PC-9 (cell line): ENCODE measurements around the gene MYCBPAP. TPM values are rescaled to one million over a fixed set of nuclear protein-coding genes. Genes with fewer than 3 reads are reported as not detected.

Source experiments
- BruUV-seq: library from RNA; stranded (reverse); fragments of 400-500 nt; replicated peaks from 2 replicates; lab custom pipeline; 2021; lab: Mats Ljungman, UMichigan
- CTCF ChIA-PET: fragments of 300-600 bp; sonication (Branson Sonifier 250); formaldehyde crosslinking; loops from one replicate; lab custom pipeline; 2022; ENCODE audit warnings: antibody characterized with exemption; lab: Charles Lee
- POLR2A ChIA-PET: fragments of 300-600 bp; sonication (Branson Sonifier 250); formaldehyde crosslinking; loops from one replicate; lab custom pipeline; 2022; ENCODE audit warnings: antibody characterized with exemption; ENCODE audit not compliant: unreplicated experiment; lab: Charles Lee
- DNase-seq, 2 experiments: peaks; one replicate each; pipeline versions ENCODE4 v3.0.0 to v3.0.0-alpha.2; 2015 to 2022; ENCODE audit warnings: mixed read lengths in 1 of 2
- H2AFZ ChIP-seq: fragments of 200-600 bp; sonication (generic); 2 replicates; pipeline ENCODE4 v1.8.1; 2017; ENCODE audit warnings: antibody characterized with exemption
- H3F3A ChIP-seq: fragments of 200-600 bp; sonication (generic); 2 replicates; pipeline ENCODE4 v1.8.1; 2017; ENCODE audit warnings: antibody characterized with exemption, mild to moderate bottlenecking, low read depth; ENCODE audit not compliant: insufficient read depth
- H3K27ac ChIP-seq: fragments of 200-600 bp; sonication (generic); 2 replicates; pipeline ENCODE4 v1.6.1; 2016; ENCODE audit warnings: mixed run types
- H3K27me3 ChIP-seq: fragments of 200-600 bp; sonication (generic); 2 replicates; pipeline ENCODE4 v1.6.1; 2016; ENCODE audit warnings: low read depth, mixed run types; ENCODE audit not compliant: insufficient read depth
- H3K36me3 ChIP-seq: fragments of 200-600 bp; sonication (generic); 2 replicates; pipeline ENCODE4 v1.6.1; 2016; ENCODE audit warnings: low read depth, mixed run types
- H3K4me1 ChIP-seq: fragments of 200-600 bp; sonication (generic); replicated peaks from 2 replicates; pipeline ENCODE4 v1.6.1; 2016; ENCODE audit warnings: mixed run types; ENCODE audit not compliant: insufficient read depth
- H3K4me2 ChIP-seq: fragments of 200-600 bp; sonication (generic); 2 replicates; pipeline ENCODE4 v1.6.1; 2017; ENCODE audit warnings: mixed run types
- H3K4me3 ChIP-seq: fragments of 200-600 bp; sonication (generic); 2 replicates; pipeline ENCODE4 v1.6.1; 2016; ENCODE audit warnings: mixed run types
- H3K79me2 ChIP-seq: fragments of 200-600 bp; sonication (generic); 2 replicates; pipeline ENCODE4 v1.6.1; 2017; ENCODE audit warnings: low read depth, mixed run types
- H3K9me2 ChIP-seq: fragments of 200-600 bp; sonication (generic); 2 replicates; pipeline ENCODE4 v1.8.1; 2017; ENCODE audit warnings: mild to moderate bottlenecking; ENCODE audit not compliant: insufficient read depth
- H3K9me3 ChIP-seq: fragments of 200-600 bp; sonication (generic); 2 replicates; pipeline ENCODE4 v1.8.1; 2016; ENCODE audit warnings: low read depth; ENCODE audit not compliant: insufficient read depth
- H4K20me1 ChIP-seq: fragments of 200-600 bp; sonication (generic); 2 replicates; pipeline ENCODE4 v1.8.1; 2017; ENCODE audit not compliant: insufficient read depth
- EZH2 ChIP-seq: fragments of 200-600 bp; sonication (generic); IDR thresholded peaks from 2 replicates; pipeline ENCODE4 v1.8.0; 2017; ENCODE audit warnings: antibody characterized with exemption, low read depth
- intact Hi-C: fragments of 100-400 bp; cut with micrococcal nuclease; formaldehyde crosslinking; loops from one replicate; pipeline ENCODE4 v1.10.0; 2022; ENCODE audit not compliant: unreplicated experiment
- total RNA-seq: library from RNA; stranded (reverse); gene quantifications from 2 replicates; pipeline ENCODE4 v1.2.3, GENCODE V29; 2021
- TF ChIP-seq, protein P1 (sequence below): fragments of 200-600 bp; sonication (generic); conservative IDR thresholded peaks from 2 replicates; pipeline ENCODE4 v1.6.1; 2017; ENCODE audit warnings: mixed run types, antibody characterized with exemption, mild to moderate bottlenecking, moderate library complexity

The MYCBPAP gene
- total RNA-seq, 1 experiment from 2014 or later = 4.9 TPM

DNA sequence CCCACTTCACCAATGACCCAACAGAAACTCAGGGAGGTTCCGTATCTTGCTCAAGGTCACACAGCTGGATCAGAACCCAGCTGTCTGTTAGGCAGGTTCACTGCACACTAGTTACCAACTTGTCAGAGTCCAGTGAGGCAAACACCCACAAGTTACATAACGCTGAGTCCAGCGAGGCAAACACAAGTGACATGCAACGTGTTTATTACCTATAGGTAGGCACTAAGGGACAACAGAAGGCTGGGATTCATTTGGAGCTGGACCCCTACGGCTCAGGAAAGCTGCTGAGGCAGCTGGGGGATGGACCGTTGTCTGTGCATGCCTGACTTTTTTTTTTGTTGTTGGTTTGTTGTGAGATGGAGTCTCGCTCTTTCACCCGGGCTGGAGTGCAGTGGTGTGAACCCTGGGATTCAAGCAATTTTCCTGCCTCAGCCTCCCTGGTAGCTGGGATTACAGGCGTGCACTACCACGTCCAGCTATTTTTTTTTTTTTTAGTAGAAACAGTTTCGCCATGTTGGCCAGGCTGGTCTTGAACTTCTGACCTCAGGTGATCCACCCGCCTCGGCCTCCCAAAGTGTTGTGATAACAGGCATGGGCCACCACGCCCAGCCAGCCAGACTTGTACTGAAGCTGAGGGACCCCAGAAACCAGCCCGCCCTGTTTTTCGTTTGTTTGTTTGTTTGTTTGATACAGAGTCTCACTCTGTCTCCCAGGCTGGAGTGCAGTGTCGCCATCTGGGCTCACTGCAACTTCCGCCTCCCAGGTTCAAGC, 31.5 kb upstream of the MYCBPAP start:
- peaks cover 25% of the 10 kb centered on the region for H3K4me1 ChIP-seq
- no peak for DNase-seq
- no peaks in the 10 kb centered on the region for H3K27me3 ChIP-seq
- no peak overlapping the region for H3K27ac ChIP-seq
- H3K4me3 ChIP-seq = no peak overlapping the region
- H3K9me3 ChIP-seq = no peaks in the 10 kb centered on the region
- H3F3A ChIP-seq = peaks cover 56% of the 10 kb centered on the region
- peaks cover 16% of the 10 kb centered on the region for H3K79me2 ChIP-seq
- TF ChIP-seq, protein P1, sequence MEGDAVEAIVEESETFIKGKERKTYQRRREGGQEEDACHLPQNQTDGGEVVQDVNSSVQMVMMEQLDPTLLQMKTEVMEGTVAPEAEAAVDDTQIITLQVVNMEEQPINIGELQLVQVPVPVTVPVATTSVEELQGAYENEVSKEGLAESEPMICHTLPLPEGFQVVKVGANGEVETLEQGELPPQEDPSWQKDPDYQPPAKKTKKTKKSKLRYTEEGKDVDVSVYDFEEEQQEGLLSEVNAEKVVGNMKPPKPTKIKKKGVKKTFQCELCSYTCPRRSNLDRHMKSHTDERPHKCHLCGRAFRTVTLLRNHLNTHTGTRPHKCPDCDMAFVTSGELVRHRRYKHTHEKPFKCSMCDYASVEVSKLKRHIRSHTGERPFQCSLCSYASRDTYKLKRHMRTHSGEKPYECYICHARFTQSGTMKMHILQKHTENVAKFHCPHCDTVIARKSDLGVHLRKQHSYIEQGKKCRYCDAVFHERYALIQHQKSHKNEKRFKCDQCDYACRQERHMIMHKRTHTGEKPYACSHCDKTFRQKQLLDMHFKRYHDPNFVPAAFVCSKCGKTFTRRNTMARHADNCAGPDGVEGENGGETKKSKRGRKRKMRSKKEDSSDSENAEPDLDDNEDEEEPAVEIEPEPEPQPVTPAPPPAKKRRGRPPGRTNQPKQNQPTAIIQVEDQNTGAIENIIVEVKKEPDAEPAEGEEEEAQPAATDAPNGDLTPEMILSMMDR = no peak
- no peaks in the 10 kb centered on the region; the same call in 1 of the 2 replicates for H4K20me1 ChIP-seq
- ChIA-PET POLR2A (no interaction called here), CTCF (interaction anchor here (0.6 kb wide), 1 partner anchor 276 kb away, joined by 7 read pairs; no protein-coding TSS in a partner anchor)
- no peaks in the 10 kb centered on the region for H3K9me2 ChIP-seq
- no TSS peak for BruUV-seq
- H2AFZ ChIP-seq = no peak overlapping the region
- intact Hi-C loops = loop anchor here (10.0 kb wide), 2 partner anchors 202 to 382 kb away; partner anchors contain the start of genes PDK2 and TMEM92
- H3K4me2 ChIP-seq = no peak overlapping the region
- H3K36me3 ChIP-seq = peaks cover 5% of the 10 kb centered on the region; the same call in 1 of the 2 replicates

DNA sequence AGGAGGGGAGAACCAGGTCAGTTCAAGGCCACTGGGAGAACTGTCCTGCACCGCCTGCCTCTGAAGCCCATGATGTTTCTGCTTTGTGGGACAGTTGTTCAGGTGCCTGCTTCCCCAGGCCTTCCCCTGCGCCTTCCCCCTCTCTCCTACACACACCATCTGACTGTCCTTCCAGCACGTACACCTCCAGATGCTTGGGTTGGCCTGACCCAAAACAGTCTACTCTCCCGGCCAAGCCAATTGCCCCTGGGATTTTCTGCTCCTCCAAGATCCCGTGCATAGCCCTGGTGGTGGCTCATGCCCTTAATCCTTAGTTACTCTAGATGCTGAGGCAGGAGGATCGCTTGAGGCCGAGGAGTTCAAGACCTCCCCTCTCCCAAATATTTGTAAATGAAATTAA, 30.3 kb upstream of the MYCBPAP start:
- peaks cover 29% of the 10 kb centered on the region for H3K4me1 ChIP-seq
- no peak for DNase-seq
- no TSS peak for BruUV-seq
- H3K27me3 ChIP-seq = no peaks in the 10 kb centered on the region
- H3K4me3 ChIP-seq = peak overlapping the region; percentile 86
- H3K36me3 ChIP-seq = peaks cover 1% of the 10 kb centered on the region; the same call in 1 of the 2 replicates
- TF ChIP-seq EZH2 = no peak
- TF ChIP-seq, protein P1 = no peak
- peak overlapping the region; percentile 54; the same call in 1 of the 2 replicates for H3K27ac ChIP-seq
- peaks cover 56% of the 10 kb centered on the region for H3F3A ChIP-seq
- intact Hi-C loops = loop anchor here (1.0 to 10.0 kb wide), 6 partner anchors 54 to 383 kb away; partner anchors contain the start of genes LRRC59, PDK2 and TMEM92
- peak overlapping the region; percentile 83 for H2AFZ ChIP-seq
- no peaks in the 10 kb centered on the region for H3K9me3 ChIP-seq
- peaks cover 16% of the 10 kb centered on the region for H3K79me2 ChIP-seq
- no peaks in the 10 kb centered on the region; the same call in 1 of the 2 replicates for H4K20me1 ChIP-seq
- peak overlapping the region; percentile 79 for H3K4me2 ChIP-seq
- ChIA-PET POLR2A (interaction anchor here (0.6 kb wide), 1 partner anchor 162 kb away, joined by 3 read pairs; no protein-coding TSS in a partner anchor), CTCF (interaction anchor here (0.6 to 0.7 kb wide), 6 partner anchors 26 to 453 kb away, joined by 5 to 17 read pairs (median 12); no protein-coding TSS in a partner anchor)
- H3K9me2 ChIP-seq = no peaks in the 10 kb centered on the region
